Keratinocyte (primary cell): ENCODE data around the gene CFAP20. TPM values are rescaled to one million over a fixed set of nuclear protein-coding genes. Genes with fewer than 3 reads are reported as not detected.

Source experiments
- DNase-seq: peaks from one replicate; pipeline ENCODE4 v3.0.0-alpha.2; 2011; ENCODE audit warnings: low read depth, missing footprints, low spot score
- FAIRE-seq: peaks from 2 replicates; lab custom pipeline; 2011; peaks lifted over from hg19 to GRCh38; lab: Jason Lieb, UNC
- H2AFZ ChIP-seq: 2 replicates; pipeline ENCODE4 v1.6.0; 2012; ENCODE audit warnings: low read length, control low read depth, inconsistent platforms; ENCODE audit not compliant: control insufficient read depth
- H3K27ac ChIP-seq: 2 replicates; pipeline ENCODE4 v1.5.1; 2011; ENCODE audit warnings: low read length; ENCODE audit not compliant: control insufficient read depth, insufficient read depth
- H3K27me3 ChIP-seq: 3 replicates; pipeline ENCODE4 v1.6.0; 2011; ENCODE audit warnings: low read length; ENCODE audit not compliant: control insufficient read depth, insufficient read depth; ENCODE audit errors: extremely low read depth
- H3K36me3 ChIP-seq, 2 experiments: 2 replicates in 1 of 2; 3 replicates in 1 of 2; pipeline ENCODE4 v1.5.1; 2011; ENCODE audit warnings: low read length in 2 of 2, mild to moderate bottlenecking in 1 of 2; ENCODE audit not compliant: control insufficient read depth in 2 of 2, insufficient read depth in 2 of 2; ENCODE audit errors: extremely low read depth in 1 of 2
- H3K4me1 ChIP-seq: 3 replicates; pipeline ENCODE4 v1.5.1; 2011; ENCODE audit warnings: low read length; ENCODE audit not compliant: control insufficient read depth, insufficient read depth; ENCODE audit errors: extremely low read depth
- H3K4me2 ChIP-seq: 3 replicates; pipeline ENCODE4 v1.6.0; 2011; ENCODE audit warnings: low read depth, low read length; ENCODE audit not compliant: control insufficient read depth, insufficient read depth; ENCODE audit errors: extremely low read depth
- H3K4me3 ChIP-seq, 3 experiments: fragments of 200-600 bp in 1 of 3; sonication (generic) in 1 of 3; 2 replicates in 2 of 3; 3 replicates in 1 of 3; pipeline ENCODE4 v1.5.1; 2011 to 2016; ENCODE audit warnings: low read length in 3 of 3, mild to moderate bottlenecking in 3 of 3, control low read depth in 2 of 3, inconsistent platforms in 1 of 3, low read depth in 1 of 3, mixed read lengths in 1 of 3, mixed run types in 1 of 3, moderate library complexity in 1 of 3; ENCODE audit not compliant: control insufficient read depth in 2 of 3, insufficient read depth in 2 of 3; ENCODE audit errors: extremely low read depth in 1 of 3
- H3K79me2 ChIP-seq: 2 replicates; pipeline ENCODE4 v1.6.0; 2012; ENCODE audit warnings: low read length; ENCODE audit not compliant: control insufficient read depth, insufficient read depth
- H3K9ac ChIP-seq: 3 replicates; pipeline ENCODE4 v1.6.0; 2011; ENCODE audit warnings: low read length; ENCODE audit not compliant: control insufficient read depth, insufficient read depth; ENCODE audit errors: extremely low read depth
- H3K9me1 ChIP-seq: 3 replicates; pipeline ENCODE4 v1.6.0; 2011; ENCODE audit warnings: low read length; ENCODE audit not compliant: control insufficient read depth, insufficient read depth; ENCODE audit errors: extremely low read depth
- H3K9me3 ChIP-seq: 2 replicates; pipeline ENCODE4 v1.5.1; 2012; ENCODE audit warnings: low read depth, low read length; ENCODE audit not compliant: control insufficient read depth
- H4K20me1 ChIP-seq: 3 replicates; pipeline ENCODE4 v1.6.0; 2011; ENCODE audit warnings: low read length; ENCODE audit not compliant: control insufficient read depth, insufficient read depth; ENCODE audit errors: extremely low read depth
- CTCF ChIP-seq, 3 experiments: IDR thresholded peaks in 1 of 3; conservative IDR thresholded peaks in 1 of 3; optimal IDR thresholded peaks in 1 of 3; 2 replicates in 2 of 3; 3 replicates in 1 of 3; pipeline versions ENCODE3 to v1.5.1; 2011; ENCODE audit warnings: low read length in 3 of 3, mild to moderate bottlenecking in 3 of 3, moderate library complexity in 2 of 3, control low read depth in 1 of 3, inconsistent platforms in 1 of 3; ENCODE audit not compliant: insufficient read depth in 2 of 3; ENCODE audit errors: extremely low read depth in 1 of 3
- EZH2 ChIP-seq: IDR thresholded peaks from one replicate; pipeline ENCODE4 v1.6.1; 2012; ENCODE audit warnings: inconsistent platforms, mild to moderate bottlenecking, low read length, moderate library complexity
- dilution Hi-C: fragments of 300-500 bp; cut with MboI; formaldehyde crosslinking; loops from one replicate; pipeline ENCODE4 v1.7.0; 2020; ENCODE audit warnings: low sequenced_read_pairs; ENCODE audit not compliant: extremely low pct_ligation_motif_present
- polyA plus RNA-seq, 5 experiments: library from polyadenylated mRNA; depleted of rRNA in 3 of 5; stranded (reverse) in 3 of 5; stranded (forward) in 1 of 5; unstranded in 1 of 5; fragments of >200 nt; gene quantifications; 1 replicate in 1 of 5; 2 replicates in 3 of 5; 3 replicates in 1 of 5; pipeline versions ENCODE4 v1.2.1 to v1.2.3, GENCODE V29; 2011 to 2012; ENCODE audit warnings: missing spikeins in 2 of 5, low read depth in 1 of 5, low replicate concordance in 1 of 5

CFAP20 gene
- polyA plus RNA-seq, 1 donor (not counting 4 experiments of a cell fraction or from before 2014, with no cell fraction given) = 52.0 TPM

- TF ChIP-seq EZH2 = no peak
- TF ChIP-seq CTCF (optimal IDR thresholded peaks at IDR 0.05 in 1 of 3, IDR thresholded peaks at IDR 0.05 in 1 of 3, conservative IDR thresholded peaks at IDR 0.05 in 1 of 3; ENCODE audit: extremely low read depth in 1 of 3, insufficient read depth in 2 of 3, low read length in 3 of 3) = peak in 2 of 3 experiments; percentile 11 to 60
- Histone ChIP-seq H3K4me3 (no peak overlapping the region), H4K20me1 (no peaks in the 10 kb centered on the region), H3K9me3 (no peaks in the 10 kb centered on the region), H3K9me1 (no peaks in the 10 kb centered on the region), H2AFZ (no peak overlapping the region), H3K79me2 (no peaks in the 10 kb centered on the region), H3K4me2 (no peak overlapping the region), H3K27ac (no peak overlapping the region), H3K27me3 (no peaks in the 10 kb centered on the region), H3K36me3 (peaks cover 13% of the 10 kb centered on the region in 2 experiments), H3K9ac (no peak overlapping the region), H3K4me1 (peaks cover 14% of the 10 kb centered on the region)
- dilution Hi-C loops = no loop called here
- FAIRE-seq (peak; percentile 82), DNase-seq (peak; percentile 80)
Observed at GRCh38 chr16:58110571-58111301, 18.4 kb downstream of the CFAP20 start.

GRCh38 chr16:58109881-58110280 is 19.3 kb downstream of the CFAP20 start:
- no peak overlapping the region for H3K9ac ChIP-seq
- TF ChIP-seq CTCF (optimal IDR thresholded peaks at IDR 0.05 in 1 of 3, IDR thresholded peaks at IDR 0.05 in 1 of 3, conservative IDR thresholded peaks at IDR 0.05 in 1 of 3; ENCODE audit: extremely low read depth in 1 of 3, insufficient read depth in 2 of 3, low read length in 3 of 3) (no peak), EZH2 (no peak)
- DNase-seq (no peak), FAIRE-seq (no peak)
- H3K27ac ChIP-seq = no peak overlapping the region
- H3K4me1 ChIP-seq = peaks cover 14% of the 10 kb centered on the region
- no peak overlapping the region for H3K4me3 ChIP-seq
- no peaks in the 10 kb centered on the region for H3K9me3 ChIP-seq
- dilution Hi-C loops = no loop called here
- H3K36me3 ChIP-seq = peaks cover 6 to 7% of the 10 kb centered on the region in 2 experiments
- H3K79me2 ChIP-seq = no peaks in the 10 kb centered on the region
- H3K9me1 ChIP-seq = no peaks in the 10 kb centered on the region
- no peak overlapping the region for H3K4me2 ChIP-seq
- H2AFZ ChIP-seq = no peak overlapping the region
- H3K27me3 ChIP-seq = no peaks in the 10 kb centered on the region
- H4K20me1 ChIP-seq = no peaks in the 10 kb centered on the region
